ENCODE measurements around the gene FASN.

DNA sequence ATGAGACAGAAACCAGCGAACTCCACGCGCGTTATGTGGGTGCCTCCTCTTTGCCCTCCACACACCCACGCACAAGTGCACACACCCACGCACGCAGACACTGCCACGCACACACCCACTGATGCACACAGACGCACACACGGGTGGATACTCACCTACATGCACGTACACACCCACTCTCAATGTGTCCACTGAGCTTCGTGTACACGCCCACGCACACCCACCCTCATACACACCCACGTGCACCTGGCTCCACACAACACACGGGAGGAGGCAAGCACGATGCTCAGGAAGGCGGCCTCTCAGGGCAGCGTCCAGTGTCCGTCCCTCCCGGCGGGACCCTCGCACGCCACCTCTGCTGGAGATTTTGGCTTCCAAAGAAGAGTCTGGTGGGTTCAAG lies 50.7 kb downstream of the FASN start:
- TF ChIP-seq, protein P1, sequence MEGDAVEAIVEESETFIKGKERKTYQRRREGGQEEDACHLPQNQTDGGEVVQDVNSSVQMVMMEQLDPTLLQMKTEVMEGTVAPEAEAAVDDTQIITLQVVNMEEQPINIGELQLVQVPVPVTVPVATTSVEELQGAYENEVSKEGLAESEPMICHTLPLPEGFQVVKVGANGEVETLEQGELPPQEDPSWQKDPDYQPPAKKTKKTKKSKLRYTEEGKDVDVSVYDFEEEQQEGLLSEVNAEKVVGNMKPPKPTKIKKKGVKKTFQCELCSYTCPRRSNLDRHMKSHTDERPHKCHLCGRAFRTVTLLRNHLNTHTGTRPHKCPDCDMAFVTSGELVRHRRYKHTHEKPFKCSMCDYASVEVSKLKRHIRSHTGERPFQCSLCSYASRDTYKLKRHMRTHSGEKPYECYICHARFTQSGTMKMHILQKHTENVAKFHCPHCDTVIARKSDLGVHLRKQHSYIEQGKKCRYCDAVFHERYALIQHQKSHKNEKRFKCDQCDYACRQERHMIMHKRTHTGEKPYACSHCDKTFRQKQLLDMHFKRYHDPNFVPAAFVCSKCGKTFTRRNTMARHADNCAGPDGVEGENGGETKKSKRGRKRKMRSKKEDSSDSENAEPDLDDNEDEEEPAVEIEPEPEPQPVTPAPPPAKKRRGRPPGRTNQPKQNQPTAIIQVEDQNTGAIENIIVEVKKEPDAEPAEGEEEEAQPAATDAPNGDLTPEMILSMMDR (IDR thresholded peaks at IDR 0.05): no peak
- TF ChIP-seq EZH2 (IDR thresholded peaks at IDR 0.05; ENCODE audit: borderline replicate concordance, insufficient read depth, low read depth, low read length, poor library complexity, severe bottlenecking): no peak

Measured in B cell (primary cell).